ENCODE data around the gene SKOR1.

The SKOR1 gene

DNA sequence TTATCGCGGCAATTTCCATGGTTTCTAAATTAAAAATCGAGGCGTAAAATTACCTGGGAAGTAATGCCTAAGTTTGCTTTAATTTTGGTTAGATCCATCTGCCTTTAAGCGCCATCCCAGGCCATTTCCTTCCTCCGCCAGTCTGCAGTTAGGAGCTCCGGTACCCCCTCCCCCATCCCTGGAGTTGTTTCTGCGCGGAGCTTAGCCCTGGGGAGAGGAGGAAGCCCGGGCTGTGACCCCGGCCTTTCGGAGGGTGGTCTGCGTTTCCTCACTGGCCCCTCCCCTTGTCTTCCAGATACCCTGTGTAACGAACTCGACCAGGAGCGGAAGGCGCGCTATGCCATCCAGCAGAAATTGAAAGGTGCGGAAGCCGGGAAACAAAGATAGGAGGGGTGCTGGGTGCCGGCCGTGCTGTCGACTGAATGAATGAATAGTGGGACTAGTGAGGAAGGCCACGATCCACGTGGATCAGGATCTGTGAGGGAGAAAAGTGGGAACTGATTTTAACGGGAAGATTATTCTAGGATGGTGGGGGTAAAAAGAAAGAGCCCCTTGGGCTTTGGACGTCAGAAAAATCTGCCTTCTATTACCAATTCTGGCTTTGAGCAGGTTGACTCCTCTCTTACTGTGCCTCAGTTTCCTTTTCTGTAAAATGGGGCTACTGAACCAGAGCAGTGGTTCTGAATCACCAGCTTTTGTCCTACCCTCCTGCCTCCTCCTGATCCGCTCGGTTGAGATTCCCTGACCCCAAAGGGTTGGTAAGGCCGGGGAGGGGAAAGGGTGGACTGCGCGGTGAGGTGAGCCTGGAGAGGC is 7.8 kb downstream of the SKOR1 start:
- no peak for DNase-seq (ENCODE audit: low read depth)

- DNase-seq (ENCODE audit: low read depth) = peak; percentile 31
Observed at GRCh38 chr15:67833710-67834511, 8.6 kb downstream of the SKOR1 start.

DNA sequence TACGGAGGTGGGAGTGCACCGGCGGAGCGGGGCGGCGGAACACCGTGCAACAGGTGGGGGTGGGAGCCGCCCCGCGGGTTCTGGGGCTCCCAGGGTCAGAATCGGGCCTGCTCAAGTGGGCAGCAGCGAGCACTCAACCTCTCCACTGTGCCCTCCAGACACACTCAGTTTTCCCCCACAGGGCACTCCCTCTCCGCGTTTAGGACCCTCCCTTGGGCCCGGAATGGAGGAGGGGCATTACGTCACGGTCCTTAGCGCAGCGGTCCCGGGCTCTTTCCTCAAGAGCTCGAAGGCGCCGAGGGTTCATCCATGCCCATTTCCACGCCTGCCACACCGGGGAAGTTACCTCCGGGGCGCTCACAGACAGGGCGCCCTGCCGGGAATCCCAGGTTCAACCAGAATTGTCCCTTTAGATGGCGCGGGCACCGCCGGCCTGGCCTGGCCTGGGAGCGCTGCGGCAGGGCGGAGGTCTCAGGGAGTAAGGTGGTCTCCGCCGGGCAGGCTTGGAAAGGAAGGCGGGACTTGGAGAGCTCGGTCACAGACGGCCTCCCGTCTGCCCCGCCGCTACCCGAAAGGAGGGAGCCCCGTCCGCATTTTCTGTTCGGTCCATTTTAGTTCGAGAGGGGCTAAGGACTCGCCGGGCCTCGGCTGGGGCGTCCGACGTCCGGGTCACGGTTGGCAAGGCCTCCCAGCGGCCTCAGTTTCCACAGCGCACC is 9.4 kb downstream of the SKOR1 start:
- no peak for DNase-seq (ENCODE audit: low read depth)

- DNase-seq (ENCODE audit: low read depth) = no peak
Observed at GRCh38 chr15:67835297-67836133, 10.2 kb downstream of the SKOR1 start.

- no peak for DNase-seq (ENCODE audit: low read depth)
Observed at GRCh38 chr15:67836134-67836455, 10.8 kb downstream of the SKOR1 start.

- DNase-seq (ENCODE audit: low read depth) = peak; percentile 29
Observed at GRCh38 chr15:67836477-67836876, 11.2 kb downstream of the SKOR1 start.

GRCh38 chr15:67836955-67837354 is 11.6 kb downstream of the SKOR1 start:
- DNase-seq (ENCODE audit: low read depth) = no peak

- peak; percentile 48 for DNase-seq (ENCODE audit: low read depth)
Observed at GRCh38 chr15:67838789-67839332, 13.6 kb downstream of the SKOR1 start.

- peak; percentile 43 for DNase-seq (ENCODE audit: low read depth)
Observed at GRCh38 chr15:67839499-67839928, 14.2 kb downstream of the SKOR1 start.

- DNase-seq (ENCODE audit: low read depth) = peak; percentile 88
Observed at GRCh38 chr15:67839929-67840748, 14.8 kb downstream of the SKOR1 start, which contains the start of gene RNU6-1. TSS of gene RNU6-1 (minus strand) at chr15:67840045.

DNA sequence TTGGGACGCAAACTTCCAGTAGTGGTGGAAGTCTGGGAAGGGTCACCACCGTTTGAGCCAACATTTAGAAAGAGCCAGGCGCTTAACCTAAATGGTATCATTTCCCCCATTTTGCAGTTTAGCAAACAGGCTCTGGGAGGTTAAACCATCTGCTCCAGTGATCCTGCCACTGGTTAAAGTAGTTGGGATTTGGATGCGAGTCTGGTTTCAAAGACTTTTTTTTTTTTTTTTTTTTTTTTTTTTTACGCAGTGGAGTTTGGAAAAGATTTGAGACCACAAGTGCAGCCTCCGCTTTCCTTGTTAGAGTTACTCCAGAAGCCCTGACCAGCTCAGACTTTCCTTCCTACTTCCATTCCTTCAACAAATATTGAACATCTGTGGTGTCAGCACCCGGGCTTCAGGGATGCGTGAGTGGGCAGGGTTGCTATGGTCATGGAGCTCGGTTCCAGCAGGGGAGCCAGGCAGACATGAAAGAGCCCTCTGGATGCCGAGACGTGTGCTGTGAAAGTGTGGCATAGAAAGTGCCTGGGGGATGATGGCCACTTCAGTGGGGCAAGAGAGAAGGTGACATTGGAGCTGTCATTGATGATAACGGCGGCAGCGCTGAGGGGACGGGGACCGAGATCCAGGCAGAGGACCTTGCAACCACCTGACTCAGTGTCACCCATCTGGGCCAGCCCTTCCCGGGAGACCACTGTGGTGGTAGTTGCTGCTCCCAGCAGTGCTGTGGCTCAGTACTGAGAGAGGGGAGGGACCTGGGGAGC is 15.6 kb downstream of the SKOR1 start:
- DNase-seq (ENCODE audit: low read depth) = peak; percentile 43

- DNase-seq (ENCODE audit: low read depth) = no peak
Observed at GRCh38 chr15:67841513-67841762, 16.1 kb downstream of the SKOR1 start.

DNA sequence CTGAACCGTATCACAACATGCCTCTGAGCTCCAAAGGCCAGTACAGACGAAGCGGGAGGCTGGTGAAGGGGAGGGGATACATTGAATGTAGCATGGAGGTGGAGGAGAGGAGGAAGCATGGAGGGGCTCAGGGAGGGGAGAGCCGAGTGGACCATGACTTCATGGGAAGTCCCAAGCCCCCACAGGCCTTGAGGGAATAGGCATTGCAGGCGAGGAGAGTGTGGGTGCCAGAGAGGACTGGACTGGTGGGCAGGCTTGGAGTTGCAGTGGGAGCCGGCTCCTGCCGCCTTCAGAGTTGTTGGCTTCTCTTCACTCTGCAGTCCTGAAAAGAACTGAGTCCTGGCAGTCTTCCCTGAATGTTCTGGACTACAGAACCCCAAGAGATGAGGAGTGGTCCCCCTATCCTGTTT is 17.8 kb downstream of the SKOR1 start:
- DNase-seq (ENCODE audit: low read depth) = no peak

GRCh38 chr15:67843571-67844387 is 18.5 kb downstream of the SKOR1 start:
- DNase-seq (ENCODE audit: low read depth) = peak; percentile 76

GRCh38 chr15:67845974-67846373 is 20.7 kb downstream of the SKOR1 start:
- no peak for DNase-seq (ENCODE audit: low read depth)

DNA sequence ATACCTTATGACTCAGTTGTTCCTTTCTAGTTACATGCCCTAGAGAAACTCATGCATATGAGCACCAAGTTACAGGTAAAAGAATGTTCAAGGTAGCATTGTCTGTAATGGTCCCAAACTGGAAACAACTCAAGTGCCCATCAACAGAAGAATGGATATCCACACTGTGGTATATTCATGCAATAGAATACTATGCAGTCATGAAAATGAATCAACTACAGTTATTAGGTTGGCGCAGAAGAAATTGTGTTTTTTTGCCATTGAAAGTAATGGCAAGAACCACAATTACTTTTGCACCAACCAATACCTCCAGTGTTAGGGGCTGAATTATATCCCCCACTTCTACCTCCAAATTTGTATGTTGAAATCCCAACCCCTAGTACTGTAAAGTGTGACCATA is 24.2 kb downstream of the SKOR1 start:
- no peak for DNase-seq (ENCODE audit: low read depth)

GRCh38 chr15:67850336-67850735 is 25.0 kb downstream of the SKOR1 start:
- no peak for DNase-seq (ENCODE audit: low read depth)

- peak; percentile 54 for DNase-seq (ENCODE audit: low read depth)
Observed at GRCh38 chr15:67850994-67851571, 25.8 kb downstream of the SKOR1 start.

- DNase-seq (ENCODE audit: low read depth) = no peak
Observed at GRCh38 chr15:67852418-67852817, 27.1 kb downstream of the SKOR1 start.

Measured in iris pigment epithelial cell (primary cell).